Loucy (cell line): ENCODE measurements around the gene CADM2.

ENCODE experiments used
- CTCF ChIP-seq: fragments of 200-600 bp; sonication (generic); conservative IDR thresholded peaks from 2 replicates; pipeline ENCODE4 v1.5.1; 2014; ENCODE audit warnings: mild to moderate bottlenecking, antibody characterized with exemption, low read length
- EZH2phosphoT487 ChIP-seq: fragments of 200-600 bp; IDR thresholded peaks from 2 replicates; pipeline ENCODE4 v1.6.1; 2018; ENCODE audit warnings: antibody characterized with exemption, mild to moderate bottlenecking, moderate library complexity, borderline replicate concordance

DNA sequence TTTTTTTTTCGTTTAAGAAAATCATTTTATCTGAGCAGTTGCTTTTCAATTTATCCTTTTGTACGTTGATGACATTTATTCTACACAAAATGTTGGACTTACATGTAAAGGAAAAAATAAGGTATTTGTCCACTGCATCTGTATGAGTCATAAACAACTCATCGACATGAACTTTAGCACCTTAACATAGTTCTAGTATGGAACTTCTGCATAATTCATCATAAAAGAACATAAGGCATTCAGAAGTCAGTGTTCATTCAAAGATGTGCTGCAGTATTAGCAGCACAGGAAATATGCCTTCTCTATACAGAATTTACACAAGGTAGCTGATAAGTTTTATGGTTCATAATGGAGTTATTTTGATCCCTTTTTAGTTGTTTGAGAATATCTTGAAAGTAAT, 801.6 kb downstream of the CADM2 start:
- TF ChIP-seq CTCF (no peak), EZH2phosphoT487 (no peak)
